ENCODE measurements around the gene INHBB.

GRCh38 chr2:120317180-120317533 is 28.8 kb upstream of the INHBB start:
- TF ChIP-seq, protein P1, sequence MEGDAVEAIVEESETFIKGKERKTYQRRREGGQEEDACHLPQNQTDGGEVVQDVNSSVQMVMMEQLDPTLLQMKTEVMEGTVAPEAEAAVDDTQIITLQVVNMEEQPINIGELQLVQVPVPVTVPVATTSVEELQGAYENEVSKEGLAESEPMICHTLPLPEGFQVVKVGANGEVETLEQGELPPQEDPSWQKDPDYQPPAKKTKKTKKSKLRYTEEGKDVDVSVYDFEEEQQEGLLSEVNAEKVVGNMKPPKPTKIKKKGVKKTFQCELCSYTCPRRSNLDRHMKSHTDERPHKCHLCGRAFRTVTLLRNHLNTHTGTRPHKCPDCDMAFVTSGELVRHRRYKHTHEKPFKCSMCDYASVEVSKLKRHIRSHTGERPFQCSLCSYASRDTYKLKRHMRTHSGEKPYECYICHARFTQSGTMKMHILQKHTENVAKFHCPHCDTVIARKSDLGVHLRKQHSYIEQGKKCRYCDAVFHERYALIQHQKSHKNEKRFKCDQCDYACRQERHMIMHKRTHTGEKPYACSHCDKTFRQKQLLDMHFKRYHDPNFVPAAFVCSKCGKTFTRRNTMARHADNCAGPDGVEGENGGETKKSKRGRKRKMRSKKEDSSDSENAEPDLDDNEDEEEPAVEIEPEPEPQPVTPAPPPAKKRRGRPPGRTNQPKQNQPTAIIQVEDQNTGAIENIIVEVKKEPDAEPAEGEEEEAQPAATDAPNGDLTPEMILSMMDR (IDR thresholded peaks at IDR 0.05; ENCODE audit: poor library complexity), result no peak
- TF ChIP-seq EZH2phosphoT487 (IDR thresholded peaks at IDR 0.05; ENCODE audit: low read depth, severe bottlenecking, unreplicated experiment), result no peak

All from hepatocyte (in vitro differentiated cells).